Measurements from ENCODE around the gene CNTNAP5.

The CNTNAP5 gene

DNA sequence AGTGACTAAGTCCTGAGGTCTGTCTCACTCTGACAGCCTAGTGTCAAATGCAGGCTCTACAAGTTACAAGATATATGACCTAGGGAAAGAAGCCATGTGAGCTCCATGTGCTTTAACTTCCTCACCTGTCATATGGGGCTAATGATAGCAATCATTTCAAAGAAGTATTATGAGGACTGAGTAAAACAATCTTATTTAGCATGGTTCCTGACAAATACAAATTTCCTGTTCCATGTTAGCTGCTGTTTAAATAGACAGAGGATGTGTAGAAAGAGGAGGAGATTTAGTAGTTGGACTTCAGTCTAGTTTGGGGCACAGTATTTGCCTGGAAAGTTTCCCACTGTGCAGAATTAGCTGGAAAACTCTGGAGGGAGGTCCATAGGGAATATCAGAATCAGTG is 545.8 kb downstream of the CNTNAP5 start:
- no peak for DNase-seq

- no peak for DNase-seq
These were observed 546.7 kb downstream of the CNTNAP5 start for GRCh38 chr2:124571836-124572235.

- DNase-seq: no peak
These were observed 548.0 kb downstream of the CNTNAP5 start for GRCh38 chr2:124572934-124573634.

GRCh38 chr2:124575497-124575896 is 550.4 kb downstream of the CNTNAP5 start:
- no peak for DNase-seq

- DNase-seq: no peak
These were observed 555.2 kb downstream of the CNTNAP5 start for GRCh38 chr2:124580263-124580662.

- DNase-seq: no peak
These were observed 557.3 kb downstream of the CNTNAP5 start for GRCh38 chr2:124582387-124582786.

GRCh38 chr2:124584615-124585014 is 559.5 kb downstream of the CNTNAP5 start:
- DNase-seq: no peak

DNA sequence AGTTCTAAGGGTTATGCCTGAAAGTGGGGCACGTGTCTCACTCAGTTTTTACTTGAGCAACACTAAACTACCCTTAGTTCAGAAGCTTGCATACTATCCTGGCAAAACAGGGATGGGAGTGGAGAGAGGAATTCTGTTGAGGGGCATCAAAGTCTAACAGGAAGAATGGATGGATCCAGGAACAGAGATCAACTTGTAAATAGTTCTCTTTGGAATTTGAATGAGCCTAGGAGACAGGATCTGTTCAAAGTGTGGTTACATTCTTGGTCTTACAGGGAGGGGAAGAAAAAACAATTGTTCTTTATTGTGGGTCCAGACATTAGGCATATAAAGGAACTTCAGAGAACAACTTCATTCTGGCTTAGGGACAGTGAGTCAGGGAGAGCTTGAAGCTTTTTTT is 560.2 kb downstream of the CNTNAP5 start:
- DNase-seq: no peak

DNA sequence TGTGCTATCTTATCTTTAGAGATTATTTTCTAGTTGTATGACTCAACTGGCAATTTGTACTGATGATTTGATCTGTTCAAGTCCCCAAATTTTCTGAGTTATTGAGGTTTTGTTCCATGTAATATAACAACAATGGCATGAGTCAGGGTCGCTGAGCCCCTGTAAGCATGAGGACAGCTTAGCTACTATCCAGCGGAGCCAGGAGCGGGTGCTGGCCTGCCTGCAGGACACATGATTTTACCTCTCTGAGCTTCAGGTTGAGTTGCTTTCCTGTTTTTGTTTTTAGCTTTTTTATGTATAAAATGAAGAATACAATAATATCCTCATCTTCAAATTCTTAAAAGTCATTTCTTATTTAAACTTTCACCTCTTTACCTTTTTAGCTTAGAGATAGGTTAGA is 561.1 kb downstream of the CNTNAP5 start:
- DNase-seq: no peak

GRCh38 chr2:124586835-124587234 is 561.7 kb downstream of the CNTNAP5 start:
- DNase-seq: no peak

DNA sequence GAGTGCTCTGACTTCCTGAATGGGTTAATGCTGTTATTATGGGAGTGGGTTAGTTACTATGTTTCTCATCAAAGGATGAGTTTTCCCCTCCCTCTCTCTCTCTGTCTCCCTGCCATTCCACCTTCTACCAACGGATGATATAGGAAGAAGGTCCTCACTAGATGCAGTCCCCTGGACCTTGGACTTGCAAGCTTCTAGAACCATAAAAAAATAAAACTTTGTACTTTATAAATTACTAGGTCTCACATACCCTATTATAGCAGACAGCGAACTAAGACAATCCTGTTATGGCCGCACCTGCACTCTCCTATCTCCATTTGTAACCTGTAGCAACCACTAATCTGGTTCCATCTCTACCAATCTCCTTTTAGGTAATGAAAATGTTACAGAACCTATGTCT is 564.9 kb downstream of the CNTNAP5 start:
- no peak for DNase-seq

GRCh38 chr2:124602759-124603158 is 577.7 kb downstream of the CNTNAP5 start:
- DNase-seq: no peak

DNA sequence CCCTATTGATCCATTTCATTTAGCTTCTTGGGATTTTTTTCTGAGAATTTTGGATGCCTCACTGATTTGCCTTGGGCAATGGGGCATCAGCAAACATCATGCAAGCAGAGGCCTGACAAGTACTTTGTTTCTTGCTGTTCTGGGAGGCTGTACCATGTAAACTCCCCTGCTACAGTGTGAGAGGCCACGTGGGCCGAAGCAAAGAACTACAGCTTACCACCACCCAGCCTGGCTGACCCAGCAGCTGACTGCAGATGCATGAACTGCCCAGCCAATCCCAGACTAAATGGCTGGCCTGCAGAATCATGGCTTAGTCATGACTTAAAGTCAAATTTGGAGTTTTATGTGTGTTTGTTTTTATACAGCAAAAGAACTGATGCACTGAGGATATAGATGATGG is 579.9 kb downstream of the CNTNAP5 start:
- no peak for DNase-seq

GRCh38 chr2:124607679-124608078 is 582.6 kb downstream of the CNTNAP5 start:
- no peak for DNase-seq

DNA sequence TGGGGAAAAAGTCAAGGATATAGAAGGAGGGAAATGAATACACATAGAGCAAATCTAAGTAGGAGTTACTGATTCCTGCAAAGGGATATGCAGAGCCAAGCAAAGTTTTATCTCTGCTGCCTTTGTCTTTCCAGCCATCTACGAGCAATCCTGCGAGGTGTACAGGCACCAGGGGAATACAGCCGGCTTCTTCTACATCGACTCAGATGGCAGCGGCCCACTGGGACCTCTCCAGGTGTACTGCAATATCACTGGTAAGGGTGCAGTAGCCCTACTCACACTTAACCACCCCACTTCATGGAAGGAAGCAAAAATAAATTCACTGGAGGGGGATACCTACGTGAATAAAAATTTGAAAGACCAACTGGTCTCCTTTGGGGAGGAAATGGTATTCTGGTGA is 584.6 kb downstream of the CNTNAP5 start:
- no peak for DNase-seq

GRCh38 chr2:124610141-124610540 is 585.1 kb downstream of the CNTNAP5 start:
- no peak for DNase-seq

- DNase-seq: no peak
These were observed 585.8 kb downstream of the CNTNAP5 start for GRCh38 chr2:124610866-124611265.

DNA sequence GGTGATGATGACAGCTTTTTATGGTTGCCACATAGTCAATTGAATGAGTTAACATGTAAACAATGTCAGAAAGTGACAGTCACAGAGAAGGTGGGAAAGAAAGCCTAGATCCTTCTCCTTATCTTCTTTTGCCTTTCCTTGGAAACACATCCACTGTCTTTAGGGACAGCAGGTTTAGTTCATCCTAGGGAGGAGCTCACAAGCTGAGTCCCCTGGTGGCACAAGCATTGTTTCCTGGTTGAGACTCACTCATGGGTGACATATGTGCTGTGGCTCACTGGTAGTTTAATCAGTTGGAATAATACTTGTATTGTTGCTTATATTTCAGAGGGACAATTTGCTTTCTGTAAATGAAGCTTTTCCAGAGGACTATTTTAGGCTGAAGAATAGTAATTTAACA is 598.5 kb downstream of the CNTNAP5 start:
- no peak for DNase-seq

GRCh38 chr2:124625561-124625960 is 600.5 kb downstream of the CNTNAP5 start:
- DNase-seq: no peak

DNA sequence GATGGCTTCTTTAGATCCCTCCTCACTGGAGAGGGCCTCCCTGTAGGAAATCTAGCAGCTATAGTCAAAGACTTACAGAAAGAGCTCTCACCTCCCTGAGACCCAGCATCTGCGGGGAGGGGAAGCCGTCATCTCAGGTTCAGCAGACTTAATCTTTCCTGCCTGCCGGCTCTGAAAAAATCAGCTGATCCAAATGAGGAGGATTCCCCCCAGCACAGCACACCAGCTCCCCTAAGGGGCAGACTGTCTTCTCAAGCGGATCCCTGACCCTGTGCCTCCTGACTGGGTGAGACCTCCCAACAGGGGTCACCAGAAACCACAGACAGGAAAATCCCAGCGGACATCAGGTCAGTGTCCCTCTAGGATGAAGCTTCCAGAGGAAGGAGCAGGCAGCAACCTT is 601.9 kb downstream of the CNTNAP5 start:
- DNase-seq: no peak

DNA sequence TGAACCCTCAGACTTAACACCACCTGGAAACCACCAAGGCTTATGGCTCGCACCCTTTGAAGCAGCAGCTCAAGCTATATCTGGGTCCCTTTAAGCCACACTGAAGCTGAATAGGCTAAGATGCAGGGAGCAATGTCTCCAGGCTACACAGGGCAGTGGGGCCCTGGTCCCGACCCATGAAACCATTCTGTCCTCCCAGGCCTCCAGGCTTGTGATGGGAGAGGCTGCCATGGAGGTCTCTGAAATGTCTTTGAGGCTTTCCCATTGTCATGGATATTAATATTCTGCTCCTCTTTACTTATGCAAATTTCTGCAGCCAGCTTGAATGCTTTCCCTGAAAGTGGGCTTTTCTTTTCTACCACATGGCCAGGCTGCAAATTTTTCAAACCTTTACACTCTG is 608.7 kb downstream of the CNTNAP5 start:
- no peak for DNase-seq

GRCh38 chr2:124639524-124639923 is 614.4 kb downstream of the CNTNAP5 start:
- DNase-seq: no peak

DNA sequence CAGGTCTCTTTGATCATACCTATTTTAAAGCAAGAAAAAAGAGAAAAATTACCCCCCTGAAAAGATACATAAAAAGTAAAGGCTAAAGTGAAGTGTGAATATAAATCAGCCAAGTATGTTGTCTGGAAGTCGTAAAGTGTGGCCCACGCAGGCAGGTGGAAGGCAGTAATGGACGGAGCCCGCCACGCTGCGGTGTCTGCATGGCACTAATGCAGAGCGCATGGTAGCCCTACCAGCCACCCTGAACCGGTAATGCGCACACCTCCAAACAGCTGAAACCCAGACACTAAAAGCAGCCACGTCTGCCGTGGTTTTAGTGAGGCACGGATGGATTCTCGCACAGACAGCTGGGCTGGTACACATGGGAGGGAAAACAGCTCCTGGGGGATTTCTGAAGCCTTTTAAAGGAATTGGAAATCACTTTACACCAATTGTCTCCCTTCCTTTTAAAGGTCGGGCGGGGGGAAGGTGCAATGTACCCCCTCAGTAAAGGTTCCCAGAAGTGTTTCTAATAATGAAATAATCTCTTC is 615.2 kb downstream of the CNTNAP5 start:
- no peak for DNase-seq

- DNase-seq: no peak
These were observed 621.2 kb downstream of the CNTNAP5 start for GRCh38 chr2:124646166-124646815.

GRCh38 chr2:124647245-124647644 is 622.2 kb downstream of the CNTNAP5 start:
- no peak for DNase-seq

Data from CD4-positive, alpha-beta T cell treated with Interleukin-10 for 1 hour (primary cell).